Thyroid gland (tissue), 4 donors: ENCODE results near the gene ATP6V0A1. TPM values are rescaled to one million over a fixed set of nuclear protein-coding genes. Genes with fewer than 3 reads are reported as not detected.

Experiments used
- DNase-seq, 2 donors: peaks; one replicate each; pipeline ENCODE4 v3.0.0-alpha.2; 2019
- H3K27ac ChIP-seq, 3 donors: fragments of 200-600 bp; sonication (generic); 1 replicate in 2 of 3; 2 replicates in 1 of 3; pipeline ENCODE4 v1.5.1; 2016 to 2019; ENCODE audit warnings: mild to moderate bottlenecking in 1 of 3, moderate library complexity in 1 of 3
- H3K27me3 ChIP-seq: fragments of 200-600 bp; sonication (generic); one replicate; pipeline ENCODE4 v1.5.1; 2019
- H3K36me3 ChIP-seq, 2 donors: fragments of 200-600 bp; sonication (generic); one replicate each; pipeline ENCODE4 v1.5.1; 2016 to 2019
- H3K4me1 ChIP-seq, 2 donors: fragments of 200-600 bp; sonication (generic); one replicate each; pipeline ENCODE4 v1.5.1; 2017 to 2019
- H3K4me3 ChIP-seq, 3 donors: fragments of 200-600 bp; sonication (generic); replicated peaks in 1 of 3; 1 replicate in 2 of 3; 2 replicates in 1 of 3; pipeline ENCODE4 v1.5.1; 2016; ENCODE audit warnings: mild to moderate bottlenecking in 1 of 3
- H3K9me3 ChIP-seq: fragments of 200-600 bp; sonication (generic); one replicate; pipeline ENCODE4 v1.5.1; 2017
- CTCF ChIP-seq, 6 experiments: fragments of 200-600 bp in 3 of 6; fragments of 450-650 bp in 3 of 6; sonication (generic) in 3 of 6; IDR thresholded peaks; one replicate each; pipeline ENCODE4 v1.5.1; 2016 to 2019; ENCODE audit warnings: antibody characterized with exemption in 6 of 6, mild to moderate bottlenecking in 2 of 6, inconsistent platforms in 1 of 6, moderate library complexity in 1 of 6
- POLR2A ChIP-seq, 2 donors: fragments of 450-650 bp; IDR thresholded peaks; one replicate each; pipeline ENCODE4 v1.6.1; 2017; ENCODE audit warnings: antibody characterized with exemption in 2 of 2, mild to moderate bottlenecking in 2 of 2, moderate library complexity in 1 of 2
- WGBS, 2 donors: methylation state at CpG; one replicate each; pipeline ENCODE4 v1.1.5; 2017; 5-methylcytosine and 5-hydroxymethylcytosine counted together
- intact Hi-C: fragments of 100-400 bp; cut with DNase I; formaldehyde crosslinking; loops from one replicate; pipeline ENCODE4 v1.15.1; 2023
- total RNA-seq, 4 donors: library from RNA; depleted of rRNA; stranded (reverse); fragments of >200 nt; gene quantifications; one replicate each; pipeline ENCODE4 v1.2.3, GENCODE V29; 2016

The ATP6V0A1 gene
- total RNA-seq, 4 donors from 2014 or later = 75.5 to 195 (median 121) TPM

GRCh38 chr17:42459801-42460281 lies 1.2 kb downstream of the ATP6V0A1 start:
- 9 to 13% methylated on average over 6 of the region's 6 CpGs for WGBS, 2 donors
- intact Hi-C loops = loop anchor here (10.0 kb wide), 1 partner anchor 45 kb away; no protein-coding TSS in a partner anchor
- H3K27ac ChIP-seq = peak overlapping the region; percentile 89 to 93 (median 92)
- peaks cover 25 to 33% of the 10 kb centered on the region in 2 donors for H3K4me1 ChIP-seq
- peak overlapping the region in 2 of 3 donors; percentile 59 to 76 for H3K4me3 ChIP-seq
- no peak for DNase-seq
- TF ChIP-seq POLR2A (IDR thresholded peaks at IDR 0.05) (peak in 1 of 2 donors; percentile 24), CTCF (IDR thresholded peaks at IDR 0.05) (no peak)
- peaks cover 0 to 8% of the 10 kb centered on the region in 2 donors for H3K36me3 ChIP-seq
- H3K27me3 ChIP-seq = no peaks in the 10 kb centered on the region
- H3K9me3 ChIP-seq = no peaks in the 10 kb centered on the region

GRCh38 chr17:42460371-42460770 lies 1.7 kb downstream of the ATP6V0A1 start:
- Histone ChIP-seq H3K4me1 (peaks cover 25 to 33% of the 10 kb centered on the region in 2 donors), H3K9me3 (no peaks in the 10 kb centered on the region), H3K27me3 (no peaks in the 10 kb centered on the region), H3K36me3 (peaks cover 0 to 8% of the 10 kb centered on the region in 2 donors), H3K27ac (peak overlapping the region; percentile 89 to 93 (median 92)), H3K4me3 (peak overlapping the region in 2 of 3 donors; percentile 59 to 76)
- DNase-seq = no peak
- no peak for TF ChIP-seq POLR2A (IDR thresholded peaks at IDR 0.05)
- no peak for TF ChIP-seq CTCF (IDR thresholded peaks at IDR 0.05)
- intact Hi-C loops = loop anchor here (10.0 kb wide), 1 partner anchor 46 kb away; no protein-coding TSS in a partner anchor
- WGBS, 2 donors = 89 to 93% methylated on average over 1 of the region's 1 CpG

- TF ChIP-seq POLR2A (IDR thresholded peaks at IDR 0.05) (no peak), CTCF (IDR thresholded peaks at IDR 0.05) (no peak)
- Histone ChIP-seq H3K36me3 (peaks cover 17 to 31% of the 10 kb centered on the region in 2 donors), H3K4me3 (no peak overlapping the region), H3K27ac (no peak overlapping the region), H3K4me1 (peaks cover 11 to 13% of the 10 kb centered on the region in 2 donors), H3K27me3 (no peaks in the 10 kb centered on the region), H3K9me3 (no peaks in the 10 kb centered on the region)
- WGBS, 2 donors = 82 to 85% methylated on average over 4 of the region's 4 CpGs
- no peak for DNase-seq
- intact Hi-C loops = loop anchor here (10.0 kb wide), 1 partner anchor 49 kb away; no protein-coding TSS in a partner anchor
Observed at GRCh38 chr17:42463976-42464400, 5.3 kb downstream of the ATP6V0A1 start.

- intact Hi-C loops = loop anchor here (10.0 kb wide), 1 partner anchor 53 kb away; no protein-coding TSS in a partner anchor
- Histone ChIP-seq H3K4me1 (no peaks in the 10 kb centered on the region), H3K36me3 (peaks cover 37 to 57% of the 10 kb centered on the region in 2 donors), H3K27me3 (no peaks in the 10 kb centered on the region), H3K27ac (no peak overlapping the region), H3K9me3 (no peaks in the 10 kb centered on the region), H3K4me3 (no peak overlapping the region)
- no peak for TF ChIP-seq POLR2A (IDR thresholded peaks at IDR 0.05)
- TF ChIP-seq CTCF (IDR thresholded peaks at IDR 0.05) = no peak
- 77% methylated on average over 5 of the region's 5 CpGs for WGBS, 2 donors
- DNase-seq = no peak
Observed at GRCh38 chr17:42467889-42468288, 9.2 kb downstream of the ATP6V0A1 start.

- DNase-seq = no peak
- Histone ChIP-seq H3K36me3 (peaks cover 41 to 56% of the 10 kb centered on the region in 2 donors), H3K4me1 (no peaks in the 10 kb centered on the region), H3K4me3 (no peak overlapping the region), H3K9me3 (no peaks in the 10 kb centered on the region), H3K27ac (no peak overlapping the region), H3K27me3 (no peaks in the 10 kb centered on the region)
- 81 to 83% methylated on average over 8 of the region's 8 CpGs for WGBS, 2 donors
- TF ChIP-seq POLR2A (IDR thresholded peaks at IDR 0.05) = no peak
- no peak for TF ChIP-seq CTCF (IDR thresholded peaks at IDR 0.05)
- intact Hi-C loops = no loop called here
Observed at GRCh38 chr17:42472709-42473521, 14.2 kb downstream of the ATP6V0A1 start.
